HepG2 (cell line): ENCODE measurements around the gene PFKFB4.

ENCODE experiments used
- CCAR2 ChIP-seq: fragments of 200-400 bp; formaldehyde crosslinking; optimal IDR thresholded peaks from 2 replicates; pipeline ENCODE3; 2018; ENCODE audit warnings: low read depth, mild to moderate bottlenecking, low read length, moderate library complexity
- CTCF ChIP-seq: sonication (generic); formaldehyde crosslinking; IDR thresholded peaks from 2 replicates; pipeline ENCODE4 v1.5.0; 2020; ENCODE audit warnings: mild to moderate bottlenecking, missing genetic modification reagents, moderate library complexity
- DR1 ChIP-seq: sonication (generic); formaldehyde crosslinking; IDR thresholded peaks from 2 replicates; pipeline ENCODE4 v1.8.0; 2021; ENCODE audit warnings: mild to moderate bottlenecking, missing genetic modification reagents, inconsistent platforms
- MIER2 ChIP-seq: IDR thresholded peaks from 2 replicates; pipeline ENCODE4 v1.6.1; 2016; ENCODE audit warnings: missing biosample characterization, missing genetic modification reagents

GRCh38 chr3:48594417-48595049 is 37.9 kb upstream of the PFKFB4 start:
- TF ChIP-seq DR1 (no peak), MIER2 (CRISPR knock-in tag) (no peak), CTCF (0 out of 2 replicates have a peak, but pooled peaks have one; percentile 3), CCAR2 (no peak)
